H1 (cell line): ENCODE measurements around the gene TTC39A. TPM values are rescaled to one million over a fixed set of nuclear protein-coding genes. Genes with fewer than 3 reads are reported as not detected.

ENCODE experiments used
- CHD2 ChIP-seq: IDR thresholded peaks from 2 replicates; pipeline ENCODE4 v1.6.1; 2012; ENCODE audit warnings: low read length, improper control_type of control experiment
- CHD7 ChIP-seq: fragments of 300-600 bp; sonication (generic); IDR thresholded peaks from 2 replicates; pipeline ENCODE4 v1.7.1; 2012; ENCODE audit warnings: low read length, moderate library complexity, mild to moderate bottlenecking, inconsistent platforms; ENCODE audit not compliant: insufficient replicate concordance
- CTBP2 ChIP-seq: IDR thresholded peaks from 2 replicates; pipeline ENCODE4 v1.7.0; 2011; ENCODE audit warnings: borderline replicate concordance, mild to moderate bottlenecking, moderate library complexity, mixed read lengths, low read length; ENCODE audit not compliant: insufficient read depth, insufficient read length
- EP300 ChIP-seq, 2 experiments: IDR thresholded peaks; 1 replicate in 1 of 2; 2 replicates in 1 of 2; pipeline ENCODE4 v1.6.1; 2011 to 2012; ENCODE audit warnings: low read depth in 2 of 2, low read length in 2 of 2, mild to moderate bottlenecking in 2 of 2, borderline replicate concordance in 1 of 2, inconsistent platforms in 1 of 2, moderate library complexity in 1 of 2
- EZH2 ChIP-seq: fragments of 200-600 bp; sonication (generic); IDR thresholded peaks from 2 replicates; pipeline ENCODE4 v1.7.1; 2012; ENCODE audit warnings: low read depth, mild to moderate bottlenecking, moderate library complexity, low read length, inconsistent platforms; ENCODE audit not compliant: severe bottlenecking
- MAX ChIP-seq: IDR thresholded peaks from 2 replicates; pipeline ENCODE4 v1.6.1; 2012; ENCODE audit warnings: inconsistent platforms
- SIX5 ChIP-seq: IDR thresholded peaks from 2 replicates; pipeline ENCODE4 v1.6.1; 2011; ENCODE audit warnings: mild to moderate bottlenecking, low read depth, low read length
- polyA plus RNA-seq, 7 experiments: library from polyadenylated mRNA; depleted of rRNA in 3 of 7; stranded (reverse) in 5 of 7; unstranded in 2 of 7; fragments of >200 nt in 5 of 7; fragments of 200-250 nt in 2 of 7; gene quantifications; 1 replicate in 5 of 7; 2 replicates in 1 of 7; 4 replicates in 1 of 7; pipeline versions ENCODE4 v1.2.1 to v1.2.3, GENCODE V29; 2011 to 2013; ENCODE audit warnings: missing spikeins in 2 of 7, mixed read lengths in 2 of 7
- total RNA-seq: library from RNA; stranded (reverse); fragmentation: NEBNext Ultra II Directional; extraction: Animal tissue kit (Norgen Biotek cat#: 25700); gene quantifications from 2 replicates; pipeline ENCODE4 v1.2.1, GENCODE V29; 2021

The TTC39A gene
- total and polyA plus RNA-seq, 2 of the 8 experiments (the other 6 are each of a cell fraction or from before 2014, with no cell fraction given) = 5.5 to 5.8 TPM

- TF ChIP-seq CHD7 = no peak
- no peak for TF ChIP-seq CHD2
- TF ChIP-seq MAX = no peak
- TF ChIP-seq EZH2 = no peak
- TF ChIP-seq SIX5 = no peak
- no peak for TF ChIP-seq CTBP2
- TF ChIP-seq EP300 (IDR thresholded peaks at IDR 0.05; ENCODE audit: borderline replicate concordance in 1 of 2, low read depth in 2 of 2, low read length in 2 of 2) = no peak
Measured at GRCh38 chr1:51327386-51327785, 3.0 kb downstream of the TTC39A start (continued).
